MM.1S (cell line): ENCODE results near the gene CACHD1.

ENCODE experiments used
- CTCF ChIP-seq: fragments of 300-600 bp; sonication (generic); IDR thresholded peaks from 2 replicates; pipeline ENCODE4 v1.5.1; 2016; ENCODE audit warnings: antibody characterized with exemption, low read length, mixed read lengths
- EZH2 ChIP-seq: fragments of 300-600 bp; sonication (generic); optimal IDR thresholded peaks from 2 replicates; pipeline ENCODE3; 2017; ENCODE audit warnings: low read depth, mild to moderate bottlenecking, antibody characterized with exemption, low read length, mixed read lengths

DNA sequence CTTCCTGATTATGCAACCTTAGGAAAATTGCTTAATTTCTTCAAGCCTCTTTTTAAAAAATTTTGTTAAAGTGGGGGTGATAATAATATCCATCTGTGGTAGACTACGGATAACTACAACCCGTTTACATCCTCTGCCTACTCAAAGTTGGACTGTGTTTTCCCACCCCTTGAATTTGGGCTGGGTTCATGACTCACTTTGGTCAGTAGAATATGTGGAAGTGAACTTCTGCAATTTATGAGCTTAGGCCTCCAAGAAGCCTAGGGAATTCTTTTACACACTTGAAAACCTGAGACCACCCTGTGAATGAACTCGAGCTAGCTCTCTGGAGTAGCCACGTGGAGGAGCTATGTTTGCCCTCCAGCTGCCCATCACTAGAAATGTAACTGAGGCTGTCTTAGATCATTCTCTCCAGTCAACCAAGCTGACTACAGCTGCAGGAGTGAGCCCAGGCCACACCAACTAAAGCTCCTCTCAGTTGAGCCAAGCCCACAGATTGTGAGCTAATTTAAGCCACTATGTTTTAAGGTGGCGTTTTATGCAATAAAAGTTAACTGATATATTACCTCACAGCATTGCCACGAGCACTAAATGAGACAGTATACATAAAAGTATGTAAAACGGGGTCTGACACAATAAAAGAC is 29.6 kb upstream of the CACHD1 start:
- TF ChIP-seq CTCF (no peak), EZH2 (no peak)
